Panc1 (cell line): ENCODE measurements around the gene MINDY4B. TPM values are rescaled to one million over a fixed set of nuclear protein-coding genes. Genes with fewer than 3 reads are reported as not detected.

Experiments used
- ATAC-seq: fragments of 200-7000 bp; cut with Tn5 transposase; 2 replicates; pipeline ENCODE4 v1.9.1; 2020; ENCODE audit warnings: mild to moderate bottlenecking, moderate library complexity
- BruUV-seq: library from RNA; stranded (reverse); fragments of 400-500 nt; replicated peaks from 2 replicates; lab custom pipeline; 2021; lab: Mats Ljungman, UMichigan
- CTCF ChIA-PET: fragments of 300-600 bp; sonication (Branson Sonifier 250); formaldehyde crosslinking; loops from one replicate; lab custom pipeline; 2022; ENCODE audit warnings: antibody characterized with exemption; lab: Charles Lee
- POLR2A ChIA-PET: fragments of 300-600 bp; sonication (Branson Sonifier 250); formaldehyde crosslinking; loops from one replicate; lab custom pipeline; 2022; ENCODE audit warnings: antibody characterized with exemption; lab: Charles Lee
- DNase-seq: peaks from one replicate; pipeline ENCODE4 v3.0.0-alpha.2; 2010; ENCODE audit warnings: low read depth, low spot score
- H3K27ac ChIP-seq: 2 replicates; pipeline ENCODE4 v1.5.1; 2011; ENCODE audit warnings: mild to moderate bottlenecking, low read length, inconsistent platforms
- H3K27me3 ChIP-seq: fragments of 200-500 bp; sonication (Bioruptor generic); 2 replicates; pipeline ENCODE4 v1.6.0; 2014; ENCODE audit warnings: low read length, inconsistent platforms; ENCODE audit not compliant: control insufficient read depth, insufficient read depth
- H3K36me3 ChIP-seq: fragments of 200-500 bp; sonication (Bioruptor generic); 2 replicates; pipeline ENCODE4 v1.5.1; 2014; ENCODE audit warnings: inconsistent platforms, mild to moderate bottlenecking, low read length, moderate library complexity; ENCODE audit not compliant: control insufficient read depth, insufficient read depth
- H3K4me1 ChIP-seq: 2 replicates; pipeline ENCODE4 v1.5.1; 2011; ENCODE audit warnings: inconsistent platforms, mild to moderate bottlenecking, low read length, moderate library complexity; ENCODE audit not compliant: control insufficient read depth, insufficient read depth
- H3K4me3 ChIP-seq, 2 experiments: 2 replicates each; pipeline ENCODE4 v1.5.1; 2011 to 2012; ENCODE audit warnings: low read depth in 2 of 2, low read length in 2 of 2, mild to moderate bottlenecking in 2 of 2, inconsistent platforms in 1 of 2, moderate library complexity in 1 of 2
- H3K9me3 ChIP-seq: fragments of 200-500 bp; sonication (Bioruptor generic); 2 replicates; pipeline ENCODE4 v1.5.1; 2014; ENCODE audit warnings: low read depth, mild to moderate bottlenecking, inconsistent platforms, low read length, moderate library complexity; ENCODE audit not compliant: control insufficient read depth, insufficient read depth
- POLR2AphosphoS5 ChIP-seq: IDR thresholded peaks from 2 replicates; pipeline ENCODE4 v1.6.1; 2012; ENCODE audit warnings: mild to moderate bottlenecking, low read depth, low read length, moderate library complexity
- SIN3A ChIP-seq: IDR thresholded peaks from 2 replicates; pipeline ENCODE4 v1.6.1; 2012; ENCODE audit warnings: low read depth, mild to moderate bottlenecking, low read length, moderate library complexity, borderline replicate concordance; ENCODE audit not compliant: insufficient read depth
- TCF7L2 ChIP-seq: IDR thresholded peaks from 2 replicates; pipeline ENCODE4 v1.6.1; 2011; ENCODE audit warnings: mild to moderate bottlenecking, low read depth, low read length, inconsistent platforms
- in situ Hi-C: cut with HindIII; loops from 2 replicates; pipeline ENCODE4 v1.10.0; 2016; ENCODE audit warnings: low sequenced_read_pairs, low pct_unique_long_range_greater_than_20kb
- intact Hi-C: fragments of 100-400 bp; cut with micrococcal nuclease; formaldehyde crosslinking; loops from one replicate; pipeline ENCODE4 v1.10.0; 2022; ENCODE audit not compliant: unreplicated experiment
- total RNA-seq: library from RNA; stranded (reverse); gene quantifications from one replicate; pipeline ENCODE4 v1.2.1, GENCODE V29; 2021; ENCODE audit not compliant: unreplicated experiment
- TF ChIP-seq, protein P1 (sequence below), 2 experiments: IDR thresholded peaks; 2 replicates each; pipeline ENCODE4 v1.6.1; 2011 to 2012; ENCODE audit warnings: low read depth in 2 of 2, control low read depth in 1 of 2, low read length in 1 of 2, mild to moderate bottlenecking in 1 of 2, moderate library complexity in 1 of 2; ENCODE audit not compliant: insufficient read depth in 1 of 2
- TF ChIP-seq, protein P2 (sequence below): fragments of 450-650 bp; IDR thresholded peaks from 2 replicates; pipeline ENCODE4 v1.5.1; 2017; ENCODE audit warnings: mild to moderate bottlenecking

MINDY4B gene
- total RNA-seq, 1 experiment from 2014 or later: not detected

DNA sequence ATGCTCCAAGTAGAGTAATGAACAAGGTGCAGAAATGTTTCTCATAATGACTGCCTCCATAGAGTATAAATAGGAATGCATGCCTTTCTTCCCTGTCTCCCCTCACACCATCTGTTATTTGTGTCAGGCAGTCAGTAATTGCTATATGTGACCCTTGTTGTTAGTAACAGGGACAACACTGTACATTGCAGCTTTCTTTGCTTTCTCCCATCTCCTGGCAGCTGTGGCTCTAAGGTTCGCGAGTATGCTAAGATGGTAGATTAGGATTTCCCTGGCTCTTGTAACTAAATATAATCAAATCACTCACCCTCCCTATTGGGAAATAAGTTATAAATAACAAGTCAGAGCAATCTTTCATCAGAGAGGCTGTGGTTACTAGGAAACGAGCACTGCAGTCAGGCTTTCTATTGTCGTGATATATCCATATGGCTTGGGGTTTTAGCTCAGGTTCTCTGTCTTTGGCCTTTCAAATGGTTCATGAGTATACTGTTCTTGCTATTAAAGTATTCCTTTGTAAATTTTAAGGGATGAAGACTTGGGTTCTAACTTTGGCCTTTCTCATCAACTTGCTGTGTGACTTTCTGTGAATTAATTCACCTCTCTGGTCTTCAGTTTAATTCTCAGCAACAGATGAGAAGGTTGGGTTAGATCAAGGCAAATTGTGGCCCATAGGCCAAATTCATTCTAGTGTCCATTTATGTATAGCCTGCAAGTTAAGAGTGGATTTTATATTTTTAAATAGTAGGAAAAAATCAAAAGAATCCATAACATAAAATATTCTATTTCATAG, 8.1 kb upstream of the MINDY4B start:
- POLR2A ChIA-PET: no interaction called here
- no peaks in the 10 kb centered on the region for H3K36me3 ChIP-seq

DNA sequence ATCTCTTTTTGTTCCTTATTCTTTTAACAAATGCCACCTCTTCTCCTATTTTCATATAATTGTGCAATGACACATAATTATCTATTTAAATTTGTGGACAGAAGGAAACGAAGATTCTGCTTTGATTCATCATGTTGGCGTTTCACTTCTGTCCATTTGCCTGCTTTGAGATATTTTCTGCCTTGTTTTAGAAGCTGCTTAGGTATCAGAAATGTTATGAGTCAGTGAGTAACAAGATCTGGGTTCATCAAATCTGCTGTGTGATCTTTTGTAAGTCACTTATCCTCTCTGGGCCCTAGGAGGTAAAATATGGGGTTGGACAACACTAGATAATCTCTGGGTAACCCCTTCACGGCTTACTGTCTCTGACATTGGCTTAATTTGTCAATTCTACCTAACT, 7.3 kb upstream of the MINDY4B start:
- no peak for DNase-seq
- TF ChIP-seq TCF7L2: no peak
- no peak for TF ChIP-seq POLR2AphosphoS5
- TF ChIP-seq, protein P1, sequence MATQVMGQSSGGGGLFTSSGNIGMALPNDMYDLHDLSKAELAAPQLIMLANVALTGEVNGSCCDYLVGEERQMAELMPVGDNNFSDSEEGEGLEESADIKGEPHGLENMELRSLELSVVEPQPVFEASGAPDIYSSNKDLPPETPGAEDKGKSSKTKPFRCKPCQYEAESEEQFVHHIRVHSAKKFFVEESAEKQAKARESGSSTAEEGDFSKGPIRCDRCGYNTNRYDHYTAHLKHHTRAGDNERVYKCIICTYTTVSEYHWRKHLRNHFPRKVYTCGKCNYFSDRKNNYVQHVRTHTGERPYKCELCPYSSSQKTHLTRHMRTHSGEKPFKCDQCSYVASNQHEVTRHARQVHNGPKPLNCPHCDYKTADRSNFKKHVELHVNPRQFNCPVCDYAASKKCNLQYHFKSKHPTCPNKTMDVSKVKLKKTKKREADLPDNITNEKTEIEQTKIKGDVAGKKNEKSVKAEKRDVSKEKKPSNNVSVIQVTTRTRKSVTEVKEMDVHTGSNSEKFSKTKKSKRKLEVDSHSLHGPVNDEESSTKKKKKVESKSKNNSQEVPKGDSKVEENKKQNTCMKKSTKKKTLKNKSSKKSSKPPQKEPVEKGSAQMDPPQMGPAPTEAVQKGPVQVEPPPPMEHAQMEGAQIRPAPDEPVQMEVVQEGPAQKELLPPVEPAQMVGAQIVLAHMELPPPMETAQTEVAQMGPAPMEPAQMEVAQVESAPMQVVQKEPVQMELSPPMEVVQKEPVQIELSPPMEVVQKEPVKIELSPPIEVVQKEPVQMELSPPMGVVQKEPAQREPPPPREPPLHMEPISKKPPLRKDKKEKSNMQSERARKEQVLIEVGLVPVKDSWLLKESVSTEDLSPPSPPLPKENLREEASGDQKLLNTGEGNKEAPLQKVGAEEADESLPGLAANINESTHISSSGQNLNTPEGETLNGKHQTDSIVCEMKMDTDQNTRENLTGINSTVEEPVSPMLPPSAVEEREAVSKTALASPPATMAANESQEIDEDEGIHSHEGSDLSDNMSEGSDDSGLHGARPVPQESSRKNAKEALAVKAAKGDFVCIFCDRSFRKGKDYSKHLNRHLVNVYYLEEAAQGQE (IDR thresholded peaks at IDR 0.05; ENCODE audit: insufficient read depth in 1 of 2, low read depth in 2 of 2, low read length in 1 of 2): no peak
- TF ChIP-seq SIN3A: no peak
- TF ChIP-seq, protein P2, sequence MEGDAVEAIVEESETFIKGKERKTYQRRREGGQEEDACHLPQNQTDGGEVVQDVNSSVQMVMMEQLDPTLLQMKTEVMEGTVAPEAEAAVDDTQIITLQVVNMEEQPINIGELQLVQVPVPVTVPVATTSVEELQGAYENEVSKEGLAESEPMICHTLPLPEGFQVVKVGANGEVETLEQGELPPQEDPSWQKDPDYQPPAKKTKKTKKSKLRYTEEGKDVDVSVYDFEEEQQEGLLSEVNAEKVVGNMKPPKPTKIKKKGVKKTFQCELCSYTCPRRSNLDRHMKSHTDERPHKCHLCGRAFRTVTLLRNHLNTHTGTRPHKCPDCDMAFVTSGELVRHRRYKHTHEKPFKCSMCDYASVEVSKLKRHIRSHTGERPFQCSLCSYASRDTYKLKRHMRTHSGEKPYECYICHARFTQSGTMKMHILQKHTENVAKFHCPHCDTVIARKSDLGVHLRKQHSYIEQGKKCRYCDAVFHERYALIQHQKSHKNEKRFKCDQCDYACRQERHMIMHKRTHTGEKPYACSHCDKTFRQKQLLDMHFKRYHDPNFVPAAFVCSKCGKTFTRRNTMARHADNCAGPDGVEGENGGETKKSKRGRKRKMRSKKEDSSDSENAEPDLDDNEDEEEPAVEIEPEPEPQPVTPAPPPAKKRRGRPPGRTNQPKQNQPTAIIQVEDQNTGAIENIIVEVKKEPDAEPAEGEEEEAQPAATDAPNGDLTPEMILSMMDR: no peak
- CTCF ChIA-PET: no interaction called here
- Histone ChIP-seq H3K4me3 (no peak overlapping the region), H3K9me3 (no peaks in the 10 kb centered on the region), H3K27ac (no peak overlapping the region), H3K36me3 (no peaks in the 10 kb centered on the region), H3K27me3 (peaks cover 44% of the 10 kb centered on the region), H3K4me1 (no peaks in the 10 kb centered on the region)
- POLR2A ChIA-PET: no interaction called here
- no peak for ATAC-seq
- no TSS peak for BruUV-seq
- intact Hi-C loops (no loop called here), in situ Hi-C loops (no loop called here)

More for the DNA sequence above, 8.1 kb upstream of the MINDY4B start:
- Histone ChIP-seq H3K27ac (no peak overlapping the region), H3K9me3 (no peaks in the 10 kb centered on the region), H3K27me3 (peaks cover 46% of the 10 kb centered on the region), H3K4me1 (no peaks in the 10 kb centered on the region), H3K4me3 (no peak overlapping the region)
- BruUV-seq: no TSS peak
- DNase-seq: no peak
- CTCF ChIA-PET: no interaction called here
- in situ Hi-C loops (no loop called here), intact Hi-C loops (no loop called here)
- no peak for ATAC-seq
- TF ChIP-seq TCF7L2: no peak
- no peak for TF ChIP-seq POLR2AphosphoS5
- TF ChIP-seq, protein P1 (IDR thresholded peaks at IDR 0.05; ENCODE audit: insufficient read depth in 1 of 2, low read depth in 2 of 2, low read length in 1 of 2): no peak
- TF ChIP-seq SIN3A: no peak
- TF ChIP-seq, protein P2: no peak
